OCI-LY7 (cell line): ENCODE data around the gene DAPK2.

Experiments
- CTCF ChIP-seq: fragments of 200-600 bp; sonication (generic); conservative IDR thresholded peaks from 2 replicates; pipeline ENCODE4 v1.5.1; 2014; ENCODE audit warnings: mild to moderate bottlenecking, antibody characterized with exemption, low read length, moderate library complexity, mixed read lengths
- EZH2phosphoT487 ChIP-seq: fragments of 200-600 bp; sonication (generic); IDR thresholded peaks from 2 replicates; pipeline ENCODE4 v1.6.1; 2018; ENCODE audit warnings: low read depth, borderline replicate concordance, mild to moderate bottlenecking, mixed run types, antibody characterized with exemption, low read length, moderate library complexity, mixed read lengths

- no peak for TF ChIP-seq CTCF
- TF ChIP-seq EZH2phosphoT487, result no peak
These were observed 12.0 kb upstream of the DAPK2 start for GRCh38 chr15:64058279-64058678.
